Activated CD4-positive, alpha-beta T cell treated with anti-CD3 and anti-CD28 coated beads, Interleukin-2, amount 50 U/mL, for 4 hours (primary cell): Measurements from ENCODE around the gene ZNF783.
A peak's percentile ranks its signal among the peaks of the same experiment; 100 is the strongest.
"Not testable (repeated sequence)": the region's sequence is repeated elsewhere in the genome, so short reads cannot be mapped to it uniquely, and the experiment has no call there.

Source experiments
- DNase-seq, 2 experiments: peaks; one replicate each; pipeline ENCODE4 v3.0.0-alpha.2; 2020

Gene ZNF783

GRCh38 chr7:149261829-149262617 is at the start of gene ZNF783:
Gene ZNF783, plus strand, starts transcription at chr7:149262196. Its CDS starts 138 bp downstream, at chr7:149262334.
- DNase-seq: peak; percentile 79 to 84

DNA sequence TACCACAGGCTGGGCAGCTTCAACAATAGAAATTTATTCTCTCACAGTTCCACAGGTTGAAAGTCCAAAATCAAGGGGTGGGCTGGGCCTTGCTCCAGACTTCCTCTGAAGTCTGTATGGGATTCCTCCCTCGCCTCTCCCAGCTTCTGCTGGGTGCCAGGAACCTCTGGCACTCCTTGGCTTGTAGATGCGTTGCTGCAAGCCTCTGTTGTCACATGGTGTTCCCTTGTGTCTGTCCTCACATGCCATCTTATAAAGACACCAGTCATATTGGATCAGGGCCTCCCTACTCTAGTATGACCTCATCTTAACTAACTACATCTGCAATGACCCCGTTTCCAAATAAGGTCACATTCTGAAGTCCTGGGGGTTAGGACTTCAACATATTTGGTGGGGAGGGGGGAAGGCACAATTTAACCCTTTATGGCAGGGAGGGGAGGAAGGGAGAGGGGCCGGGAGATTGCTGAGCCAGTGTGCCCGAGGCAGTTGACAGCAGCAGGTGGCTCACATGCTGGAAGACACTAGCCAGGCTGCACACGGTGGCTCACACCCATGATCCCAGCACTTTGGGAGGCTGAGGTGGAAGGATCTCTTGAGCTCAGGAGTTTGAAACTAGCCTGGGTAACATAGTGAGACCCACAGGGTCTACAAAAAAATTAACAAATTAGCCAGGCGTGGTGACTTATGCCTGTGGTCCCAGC is 47.8 kb upstream of the ZNF783 start:
- no peak for DNase-seq

GRCh38 chr7:149216402-149216801 is 45.6 kb upstream of the ZNF783 start:
- no peak for DNase-seq

- no peak for DNase-seq
Observed at GRCh38 chr7:149217570-149217969, 44.4 kb upstream of the ZNF783 start.

- DNase-seq: no peak
Observed at GRCh38 chr7:149218469-149219420, 43.3 kb upstream of the ZNF783 start.

- DNase-seq: no peak
Observed at GRCh38 chr7:149220534-149220933, 41.5 kb upstream of the ZNF783 start.

DNA sequence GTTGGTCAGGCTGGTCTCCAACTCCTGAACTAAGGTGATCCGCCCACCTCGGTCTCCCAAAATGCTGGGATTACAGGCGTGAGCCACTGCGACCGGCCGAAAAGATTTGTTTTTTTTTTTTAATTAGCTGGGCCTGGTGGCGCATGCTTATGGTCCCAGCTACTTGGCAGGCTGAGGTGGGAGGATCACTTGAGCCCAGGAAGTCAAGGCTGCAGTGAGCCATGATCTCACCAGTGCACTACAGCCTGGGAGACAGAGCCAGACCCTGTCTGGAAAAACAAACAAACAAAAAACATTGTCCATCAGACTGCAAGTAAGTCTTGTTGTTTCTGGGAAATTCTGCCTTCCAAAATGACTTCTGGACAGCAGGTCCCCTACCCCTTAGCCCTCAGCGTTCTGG is 38.8 kb upstream of the ZNF783 start:
- no peak for DNase-seq

DNA sequence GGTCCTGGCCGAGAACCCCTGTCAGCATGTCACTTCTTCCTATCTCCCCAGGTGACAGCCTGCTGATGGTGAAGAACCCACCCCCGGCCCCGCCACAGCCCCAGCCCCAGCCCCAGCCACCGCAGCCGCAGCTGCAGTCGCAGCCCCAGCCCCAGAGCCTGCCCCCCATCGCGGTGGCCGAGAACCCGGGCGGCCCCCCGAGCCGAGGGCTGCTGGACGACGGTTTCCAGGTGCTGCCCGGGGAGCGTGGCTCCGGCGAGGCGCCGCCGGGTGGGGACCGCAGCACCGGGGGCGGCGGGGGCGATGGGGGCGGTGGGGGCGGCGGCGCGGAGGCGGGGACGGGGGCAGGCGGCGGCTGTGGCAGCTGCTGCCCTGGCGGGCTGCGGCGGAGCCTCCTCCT is 38.2 kb upstream of the ZNF783 start:
- DNase-seq: no peak

DNA sequence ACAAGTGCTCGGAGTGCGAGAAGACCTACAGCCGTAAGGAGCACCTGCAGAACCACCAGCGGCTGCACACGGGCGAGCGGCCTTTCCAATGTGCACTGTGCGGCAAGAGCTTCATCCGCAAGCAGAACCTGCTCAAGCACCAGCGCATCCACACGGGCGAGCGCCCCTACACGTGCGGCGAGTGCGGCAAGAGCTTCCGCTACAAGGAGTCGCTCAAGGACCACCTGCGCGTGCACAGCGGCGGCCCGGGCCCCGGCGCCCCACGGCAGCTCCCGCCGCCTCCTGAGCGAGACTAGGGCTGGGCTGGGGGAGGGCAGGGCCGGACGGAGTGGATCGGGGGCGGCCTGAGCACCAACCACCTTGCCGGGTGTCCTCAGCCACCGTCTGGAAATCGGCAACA is 37.6 kb upstream of the ZNF783 start:
- DNase-seq: no peak

GRCh38 chr7:149225106-149225505 is 36.9 kb upstream of the ZNF783 start:
- no peak for DNase-seq

DNA sequence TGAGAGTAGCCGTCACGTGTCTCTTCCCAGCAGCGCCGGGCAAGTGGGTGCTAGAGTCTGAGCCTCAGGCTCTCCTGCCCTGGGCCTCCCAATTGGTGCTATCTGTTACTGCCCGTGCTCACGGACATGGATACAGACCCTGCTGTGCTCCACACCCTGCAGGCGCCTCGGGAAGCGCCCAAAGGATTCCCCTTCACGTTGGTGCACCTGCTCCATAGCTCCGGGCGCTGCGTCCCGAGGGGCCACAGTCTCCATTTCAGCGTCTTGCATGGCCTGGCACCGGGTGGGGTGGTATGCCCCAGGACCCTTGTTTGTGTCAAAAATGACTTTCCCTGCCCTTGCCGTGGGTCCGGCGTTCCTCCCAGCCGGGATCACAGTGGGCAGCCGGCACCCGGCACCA is 36.3 kb upstream of the ZNF783 start:
- no peak for DNase-seq

DNA sequence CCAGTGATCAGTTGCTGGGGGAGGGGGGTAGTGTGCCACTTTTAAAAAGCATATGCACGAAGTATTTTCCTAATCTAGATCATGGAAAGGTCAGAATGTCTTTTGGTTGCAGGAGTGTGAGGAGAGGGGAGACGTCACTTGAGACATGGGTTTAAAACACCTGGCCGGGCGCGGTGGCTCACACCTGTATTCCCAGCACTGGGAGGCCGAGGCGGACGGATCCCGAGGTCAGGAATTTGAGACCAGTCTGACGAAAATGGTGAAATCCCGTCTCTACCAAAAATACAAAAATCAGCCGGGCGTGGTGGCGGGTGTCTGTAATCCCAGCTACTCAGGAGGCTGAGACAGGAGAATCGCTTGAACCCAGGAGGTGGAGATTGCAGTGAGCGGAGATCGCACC is 35.6 kb upstream of the ZNF783 start:
- DNase-seq: not testable (repeated sequence)

DNA sequence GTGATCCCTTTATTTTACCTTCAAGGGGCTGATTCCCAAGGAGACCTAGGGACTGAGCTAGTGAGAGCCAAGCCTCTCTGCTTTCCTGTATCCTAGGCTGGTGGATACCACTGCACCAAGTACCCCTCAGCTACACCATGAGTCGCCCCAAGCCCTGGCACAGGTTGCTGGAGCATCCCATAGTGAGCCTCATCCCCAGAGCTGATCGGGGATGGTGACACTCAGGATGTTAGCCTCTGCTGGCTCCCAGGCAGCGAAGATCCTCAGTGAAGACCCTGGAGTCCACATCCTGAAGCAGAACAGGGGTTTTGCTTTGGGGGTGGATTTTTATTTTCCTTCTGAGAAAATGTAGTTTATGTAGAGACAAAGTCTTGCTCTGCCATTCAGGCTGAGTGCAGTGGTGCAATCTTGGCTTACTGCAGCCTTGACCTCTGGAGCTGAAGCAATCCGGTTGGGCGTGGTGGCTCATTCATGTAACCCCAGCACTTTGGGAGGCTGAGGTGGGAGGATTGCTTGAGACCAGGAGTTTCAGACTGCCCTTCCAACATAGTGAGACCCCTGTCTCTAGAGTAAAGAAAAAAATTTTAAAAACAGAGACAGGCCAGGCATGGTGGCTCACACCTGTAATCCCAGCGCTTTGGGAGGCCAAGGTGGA is 35.0 kb upstream of the ZNF783 start:
- no peak for DNase-seq

GRCh38 chr7:149228831-149229471 is 33.0 kb upstream of the ZNF783 start:
- no peak for DNase-seq

GRCh38 chr7:149229526-149229925 is 32.5 kb upstream of the ZNF783 start:
- DNase-seq: no peak

GRCh38 chr7:149232362-149232761 is 29.6 kb upstream of the ZNF783 start:
- DNase-seq: no peak

DNA sequence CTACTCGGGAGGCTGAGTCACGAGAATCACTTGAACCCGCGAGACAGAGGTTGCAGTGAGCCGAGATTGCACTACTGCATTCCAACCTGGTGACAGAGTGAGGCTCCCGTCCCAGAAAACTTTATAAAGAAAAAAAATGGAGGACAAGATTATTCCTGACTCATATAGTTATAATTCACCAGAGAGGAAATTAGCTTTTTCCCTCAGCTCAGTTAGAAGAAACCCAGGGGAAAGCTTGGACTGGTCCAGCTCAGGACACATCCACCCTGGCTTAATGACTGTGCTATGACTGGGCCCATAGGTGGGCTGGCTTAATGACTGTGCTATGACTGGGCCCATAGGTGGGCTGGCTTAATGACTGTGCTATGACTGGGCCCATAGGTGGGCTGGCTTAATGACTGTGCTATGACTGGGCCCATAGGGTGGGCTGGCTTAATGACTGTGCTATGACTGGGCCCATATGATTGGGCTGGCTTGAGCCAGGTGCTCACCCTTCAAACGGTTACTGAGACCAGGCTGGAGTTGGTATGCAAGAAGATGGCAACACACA is 28.3 kb upstream of the ZNF783 start:
- not testable (repeated sequence) for DNase-seq

- no peak for DNase-seq
Observed at GRCh38 chr7:149237502-149237901, 24.5 kb upstream of the ZNF783 start.

GRCh38 chr7:149238051-149238450 is 23.9 kb upstream of the ZNF783 start:
- no peak for DNase-seq

GRCh38 chr7:149239345-149240143 is 22.5 kb upstream of the ZNF783 start, which contains the start of gene ZNF212:
Gene ZNF212, plus strand, starts transcription at chr7:149239651. Its CDS starts 128 bp downstream, at chr7:149239779.
- DNase-seq: peak; percentile 84 to 85

- DNase-seq: no peak
Observed at GRCh38 chr7:149240637-149241036, 21.4 kb upstream of the ZNF783 start.
